ENCODE data around the gene ATAD1.
A peak's percentile ranks its signal among the peaks of the same experiment; 100 is the strongest.
"Not testable (repeated sequence)": the region's sequence is repeated elsewhere in the genome, so short reads cannot be mapped to it uniquely, and the experiment has no call there.

ATAD1 gene

GRCh38 chr10:87801813-87802435 lies 16.1 kb downstream of the ATAD1 start:
- DNase-seq (ENCODE audit: low spot score) = not testable (repeated sequence)

GRCh38 chr10:87799860-87800259 lies 18.2 kb downstream of the ATAD1 start:
- DNase-seq (ENCODE audit: low spot score) = no peak

GRCh38 chr10:87798082-87798481 lies 19.9 kb downstream of the ATAD1 start:
- no peak for DNase-seq (ENCODE audit: low spot score)

GRCh38 chr10:87794285-87794684 lies 23.7 kb downstream of the ATAD1 start:
- no peak for DNase-seq (ENCODE audit: low spot score)

- no peak for DNase-seq (ENCODE audit: low spot score)
These were observed 27.8 kb downstream of the ATAD1 start for GRCh38 chr10:87790185-87790584.

GRCh38 chr10:87786421-87786820 lies 31.6 kb downstream of the ATAD1 start:
- no peak for DNase-seq (ENCODE audit: low spot score)

- no peak for DNase-seq (ENCODE audit: low spot score)
These were observed 35.3 kb downstream of the ATAD1 start for GRCh38 chr10:87782721-87783120.

- no peak for DNase-seq (ENCODE audit: low spot score)
These were observed 36.5 kb downstream of the ATAD1 start for GRCh38 chr10:87781545-87781944.

- no peak for DNase-seq (ENCODE audit: low spot score)
These were observed 41.7 kb downstream of the ATAD1 start for GRCh38 chr10:87776328-87776727.

- no peak for DNase-seq (ENCODE audit: low spot score)
These were observed 42.3 kb downstream of the ATAD1 start for GRCh38 chr10:87775766-87776165.

GRCh38 chr10:87771871-87772500 lies 46.0 kb downstream of the ATAD1 start:
- DNase-seq (ENCODE audit: low spot score) = peak; percentile 51

- no peak for DNase-seq (ENCODE audit: low spot score)
These were observed 50.8 kb downstream of the ATAD1 start for GRCh38 chr10:87767253-87767652.

- DNase-seq (ENCODE audit: low spot score) = no peak
These were observed 52.2 kb downstream of the ATAD1 start for GRCh38 chr10:87765666-87766376.

- DNase-seq (ENCODE audit: low spot score) = no peak
These were observed 53.7 kb downstream of the ATAD1 start for GRCh38 chr10:87764072-87764934.

- DNase-seq (ENCODE audit: low spot score) = no peak
These were observed 54.8 kb downstream of the ATAD1 start for GRCh38 chr10:87763086-87763861.

GRCh38 chr10:87761892-87762291 lies 56.1 kb downstream of the ATAD1 start:
- no peak for DNase-seq (ENCODE audit: low spot score)

GRCh38 chr10:87761153-87761552 lies 56.9 kb downstream of the ATAD1 start:
- no peak for DNase-seq (ENCODE audit: low spot score)

- no peak for DNase-seq (ENCODE audit: low spot score)
These were observed 57.7 kb downstream of the ATAD1 start for GRCh38 chr10:87760195-87760905.

- DNase-seq (ENCODE audit: low spot score) = no peak
These were observed 58.5 kb downstream of the ATAD1 start for GRCh38 chr10:87759551-87759950.

- DNase-seq (ENCODE audit: low spot score) = no peak
These were observed 60.3 kb downstream of the ATAD1 start for GRCh38 chr10:87757685-87758084.
